WI38 (cell line): ENCODE data around the gene TMEM273.

Experiments
- H3K4me3 ChIP-seq: 2 replicates; pipeline ENCODE4 v1.5.1; 2011; ENCODE audit warnings: low read depth, mild to moderate bottlenecking, control low read depth, low read length
- CTCF ChIP-seq: IDR thresholded peaks from 2 replicates; pipeline ENCODE4 v1.5.1; 2012; ENCODE audit warnings: low read depth, mild to moderate bottlenecking, control low read depth, low read length

TMEM273 gene

DNA sequence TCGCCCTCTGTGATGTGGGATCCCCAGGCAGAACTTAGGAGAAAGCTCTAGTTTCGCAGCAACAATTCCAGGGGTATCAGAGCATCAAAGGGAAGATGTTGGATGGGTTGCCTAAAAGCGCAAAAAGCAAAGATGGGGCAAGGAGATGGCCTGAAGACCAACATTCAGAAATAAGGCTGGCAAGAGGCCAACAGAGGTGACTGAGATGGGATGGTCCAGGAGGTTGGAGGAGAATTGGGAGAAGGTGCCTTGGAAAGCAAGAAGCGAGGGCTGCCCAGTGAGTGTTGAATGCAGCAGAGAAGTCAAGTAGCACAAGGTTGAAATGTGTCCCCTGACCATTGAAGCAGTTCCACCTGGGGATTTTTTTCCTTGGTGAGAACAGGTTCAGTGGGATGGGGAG lies 38.4 kb upstream of the TMEM273 start:
- H3K4me3 ChIP-seq: no peak overlapping the region

GRCh38 chr10:49225218-49225876 lies 37.2 kb upstream of the TMEM273 start:
- TF ChIP-seq CTCF: no peak
- H3K4me3 ChIP-seq: no peak overlapping the region

More for the DNA sequence above, 38.4 kb upstream of the TMEM273 start:
- TF ChIP-seq CTCF: no peak

- no peak overlapping the region for H3K4me3 ChIP-seq
- no peak for TF ChIP-seq CTCF
Observed at GRCh38 chr10:49223205-49223604, 35.0 kb upstream of the TMEM273 start.

GRCh38 chr10:49222170-49222569 lies 34.0 kb upstream of the TMEM273 start:
- no peak for TF ChIP-seq CTCF
- H3K4me3 ChIP-seq: no peak overlapping the region

DNA sequence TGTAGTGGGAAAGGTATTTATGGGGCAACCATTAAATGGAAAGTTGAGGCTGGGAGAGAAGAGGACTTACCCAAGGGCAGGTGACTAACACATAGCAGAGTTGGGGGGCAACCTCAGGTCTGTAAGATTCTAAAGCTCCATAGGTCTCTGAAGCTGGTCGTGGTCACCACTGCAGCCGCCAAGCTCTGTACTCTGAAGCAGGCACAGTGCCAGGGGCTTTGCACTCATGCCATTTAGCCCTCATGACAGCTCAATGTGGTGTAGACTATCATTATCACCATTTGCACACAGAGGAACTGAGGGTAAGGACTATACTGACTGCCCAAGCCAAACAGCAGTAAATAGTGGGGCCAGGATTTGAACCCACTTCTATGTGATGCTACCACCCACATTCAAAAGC lies 32.5 kb upstream of the TMEM273 start:
- H3K4me3 ChIP-seq: no peak overlapping the region
- TF ChIP-seq CTCF: no peak

GRCh38 chr10:49220031-49220430 lies 31.8 kb upstream of the TMEM273 start:
- H3K4me3 ChIP-seq: no peak overlapping the region
- TF ChIP-seq CTCF: no peak

DNA sequence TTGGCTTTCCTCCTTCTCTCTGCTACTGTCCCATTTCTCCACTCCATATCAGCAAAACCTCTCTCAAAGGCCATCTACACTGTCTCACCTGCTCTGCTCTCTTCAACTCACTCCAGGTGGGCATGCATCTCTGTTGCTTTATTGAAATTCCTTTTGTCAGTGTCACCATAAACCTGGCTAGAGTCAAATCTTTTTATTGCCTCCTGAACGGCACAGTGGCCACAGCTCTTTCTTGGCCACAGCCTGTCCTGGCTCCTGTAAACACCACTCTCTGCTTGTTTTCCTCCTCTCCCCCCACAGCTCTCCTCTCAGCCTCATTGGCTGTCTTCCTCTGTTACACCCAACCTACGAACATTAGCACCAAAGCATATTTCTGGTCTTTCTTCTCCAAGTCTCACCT lies 31.1 kb upstream of the TMEM273 start:
- TF ChIP-seq CTCF: no peak
- no peak overlapping the region for H3K4me3 ChIP-seq
